ENCODE results near the gene RBM34.
A peak's percentile ranks its signal among the peaks of the same experiment; 100 is the strongest.
"Not testable (repeated sequence)": the region's sequence is repeated elsewhere in the genome, so short reads cannot be mapped to it uniquely, and the experiment has no call there.

The RBM34 gene

GRCh38 chr1:235176486-235176885 is 15.4 kb upstream of the RBM34 start:
- no peak for DNase-seq (ENCODE audit: low spot score)
- no peak overlapping the region for H3K27ac ChIP-seq (ENCODE audit: poor library complexity, severe bottlenecking)
- no peak overlapping the region for H3K4me3 ChIP-seq (ENCODE audit: severe bottlenecking)
- TF ChIP-seq, protein P1, sequence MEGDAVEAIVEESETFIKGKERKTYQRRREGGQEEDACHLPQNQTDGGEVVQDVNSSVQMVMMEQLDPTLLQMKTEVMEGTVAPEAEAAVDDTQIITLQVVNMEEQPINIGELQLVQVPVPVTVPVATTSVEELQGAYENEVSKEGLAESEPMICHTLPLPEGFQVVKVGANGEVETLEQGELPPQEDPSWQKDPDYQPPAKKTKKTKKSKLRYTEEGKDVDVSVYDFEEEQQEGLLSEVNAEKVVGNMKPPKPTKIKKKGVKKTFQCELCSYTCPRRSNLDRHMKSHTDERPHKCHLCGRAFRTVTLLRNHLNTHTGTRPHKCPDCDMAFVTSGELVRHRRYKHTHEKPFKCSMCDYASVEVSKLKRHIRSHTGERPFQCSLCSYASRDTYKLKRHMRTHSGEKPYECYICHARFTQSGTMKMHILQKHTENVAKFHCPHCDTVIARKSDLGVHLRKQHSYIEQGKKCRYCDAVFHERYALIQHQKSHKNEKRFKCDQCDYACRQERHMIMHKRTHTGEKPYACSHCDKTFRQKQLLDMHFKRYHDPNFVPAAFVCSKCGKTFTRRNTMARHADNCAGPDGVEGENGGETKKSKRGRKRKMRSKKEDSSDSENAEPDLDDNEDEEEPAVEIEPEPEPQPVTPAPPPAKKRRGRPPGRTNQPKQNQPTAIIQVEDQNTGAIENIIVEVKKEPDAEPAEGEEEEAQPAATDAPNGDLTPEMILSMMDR (IDR thresholded peaks at IDR 0.05; ENCODE audit: poor library complexity, severe bottlenecking): no peak
- no peaks in the 10 kb centered on the region for H3K4me1 ChIP-seq (ENCODE audit: insufficient read depth, poor library complexity, severe bottlenecking)
- no peaks in the 10 kb centered on the region for H3K27me3 ChIP-seq (ENCODE audit: insufficient read depth, poor library complexity, severe bottlenecking)
- no peak for ATAC-seq (ENCODE audit: low read depth)
- H3K9me3 ChIP-seq (ENCODE audit: severe bottlenecking): no peaks in the 10 kb centered on the region
- H3K36me3 ChIP-seq (ENCODE audit: low read depth): peaks cover 53% of the 10 kb centered on the region

GRCh38 chr1:235169986-235170385 is 8.9 kb upstream of the RBM34 start:
- TF ChIP-seq, protein P1 (IDR thresholded peaks at IDR 0.05; ENCODE audit: poor library complexity, severe bottlenecking): no peak
- ATAC-seq (ENCODE audit: low read depth): no peak
- no peak for DNase-seq (ENCODE audit: low spot score)
- Histone ChIP-seq H3K4me1 (ENCODE audit: insufficient read depth, poor library complexity, severe bottlenecking) (no peaks in the 10 kb centered on the region), H3K4me3 (ENCODE audit: severe bottlenecking) (no peak overlapping the region), H3K27me3 (ENCODE audit: insufficient read depth, poor library complexity, severe bottlenecking) (no peaks in the 10 kb centered on the region), H3K9me3 (ENCODE audit: severe bottlenecking) (no peaks in the 10 kb centered on the region), H3K36me3 (ENCODE audit: low read depth) (peaks cover 29% of the 10 kb centered on the region), H3K27ac (ENCODE audit: poor library complexity, severe bottlenecking) (no peak overlapping the region)

GRCh38 chr1:235168375-235168774 is 7.3 kb upstream of the RBM34 start:
- no peak for DNase-seq (ENCODE audit: low spot score)
- H3K27ac ChIP-seq (ENCODE audit: poor library complexity, severe bottlenecking): no peak overlapping the region
- peaks cover 22% of the 10 kb centered on the region for H3K36me3 ChIP-seq (ENCODE audit: low read depth)
- no peak overlapping the region for H3K4me3 ChIP-seq (ENCODE audit: severe bottlenecking)
- no peaks in the 10 kb centered on the region for H3K9me3 ChIP-seq (ENCODE audit: severe bottlenecking)
- TF ChIP-seq, protein P1 (IDR thresholded peaks at IDR 0.05; ENCODE audit: poor library complexity, severe bottlenecking): no peak
- no peaks in the 10 kb centered on the region for H3K4me1 ChIP-seq (ENCODE audit: insufficient read depth, poor library complexity, severe bottlenecking)
- H3K27me3 ChIP-seq (ENCODE audit: insufficient read depth, poor library complexity, severe bottlenecking): no peaks in the 10 kb centered on the region
- no peak for ATAC-seq (ENCODE audit: low read depth)

- TF ChIP-seq, protein P1 (IDR thresholded peaks at IDR 0.05; ENCODE audit: poor library complexity, severe bottlenecking): no peak
- no peak for DNase-seq (ENCODE audit: low spot score)
- Histone ChIP-seq H3K9me3 (ENCODE audit: severe bottlenecking) (no peaks in the 10 kb centered on the region), H3K4me1 (ENCODE audit: insufficient read depth, poor library complexity, severe bottlenecking) (peaks cover 3% of the 10 kb centered on the region), H3K4me3 (ENCODE audit: severe bottlenecking) (peak overlapping the region; percentile 71), H3K36me3 (ENCODE audit: low read depth) (peaks cover 34% of the 10 kb centered on the region), H3K27ac (ENCODE audit: poor library complexity, severe bottlenecking) (peak overlapping the region; percentile 59), H3K27me3 (ENCODE audit: insufficient read depth, poor library complexity, severe bottlenecking) (no peaks in the 10 kb centered on the region)
- ATAC-seq (ENCODE audit: low read depth): peak; percentile 17; the same call in 1 of the 3 replicates
These were observed 756 bp upstream of the RBM34 start for GRCh38 chr1:235161685-235162327.

DNA sequence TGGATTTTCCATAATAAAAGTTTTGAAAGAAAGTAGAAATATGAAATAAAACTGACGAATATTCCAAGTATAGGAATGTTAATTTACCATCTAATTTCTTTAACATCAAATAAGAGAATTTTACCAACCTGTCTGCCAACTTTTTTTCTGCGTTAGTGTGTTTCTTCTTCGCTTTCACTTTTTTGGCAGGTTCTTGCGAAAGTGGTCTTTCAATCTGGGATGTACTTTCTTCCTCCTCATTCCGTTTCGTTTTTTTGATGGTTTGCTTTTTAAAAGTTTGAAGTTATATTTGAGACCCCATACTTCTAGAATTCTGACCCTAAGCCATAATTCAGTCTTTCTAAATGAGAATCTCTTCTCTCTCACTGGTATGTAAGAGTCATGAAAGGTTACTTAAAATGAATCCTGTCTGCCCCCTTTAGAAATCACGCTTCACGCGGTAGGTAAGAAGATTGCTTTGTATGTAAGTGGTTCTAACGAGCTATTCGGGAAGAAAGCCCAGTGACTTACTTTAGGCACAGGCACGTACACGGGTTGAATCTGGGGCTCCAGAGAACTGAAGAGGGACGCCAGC is 580 bp downstream of the RBM34 start:
- Histone ChIP-seq H3K4me3 (ENCODE audit: severe bottlenecking) (peak overlapping the region; percentile 71), H3K27me3 (ENCODE audit: insufficient read depth, poor library complexity, severe bottlenecking) (no peaks in the 10 kb centered on the region), H3K9me3 (ENCODE audit: severe bottlenecking) (no peaks in the 10 kb centered on the region), H3K27ac (ENCODE audit: poor library complexity, severe bottlenecking) (peak overlapping the region; percentile 59), H3K4me1 (ENCODE audit: insufficient read depth, poor library complexity, severe bottlenecking) (peaks cover 3% of the 10 kb centered on the region), H3K36me3 (ENCODE audit: low read depth) (peaks cover 43% of the 10 kb centered on the region)
- DNase-seq (ENCODE audit: low spot score) (no peak), ATAC-seq (ENCODE audit: low read depth) (peak; percentile 47; the same call in 2 of the 3 replicates)
- TF ChIP-seq, protein P1 (IDR thresholded peaks at IDR 0.05; ENCODE audit: poor library complexity, severe bottlenecking): no peak

- H3K4me1 ChIP-seq (ENCODE audit: insufficient read depth, poor library complexity, severe bottlenecking); H3K9me3 ChIP-seq (ENCODE audit: severe bottlenecking); H3K27ac ChIP-seq (ENCODE audit: poor library complexity, severe bottlenecking); DNase-seq (ENCODE audit: low spot score); H3K27me3 ChIP-seq (ENCODE audit: insufficient read depth, poor library complexity, severe bottlenecking); ATAC-seq (ENCODE audit: low read depth): not testable (repeated sequence)
- H3K4me3 ChIP-seq (ENCODE audit: severe bottlenecking): peak overlapping the region; percentile 71
- H3K36me3 ChIP-seq (ENCODE audit: low read depth): peaks cover 45% of the 10 kb centered on the region
These were observed 1.1 kb downstream of the RBM34 start for GRCh38 chr1:235159930-235160329.

DNA sequence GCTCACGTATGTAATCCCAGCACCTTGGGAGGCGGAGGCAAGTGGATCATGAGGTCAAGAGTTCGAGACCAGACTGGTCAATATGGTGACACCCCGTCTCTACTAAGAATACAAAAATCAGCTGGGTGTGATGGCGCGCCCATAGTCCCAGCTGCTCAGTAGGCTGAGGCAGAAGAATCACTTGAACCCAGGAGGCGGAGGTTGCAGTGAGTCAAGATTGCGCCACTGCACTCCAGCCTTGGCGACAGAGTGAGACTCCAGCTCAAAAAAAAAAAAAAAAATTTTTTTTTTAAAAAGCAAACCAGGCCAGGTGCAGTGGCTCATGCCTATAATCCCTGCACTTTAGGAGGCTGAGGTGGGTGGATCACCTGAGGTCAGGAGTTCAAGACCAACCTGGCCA is 1.8 kb downstream of the RBM34 start:
- H3K4me3 ChIP-seq (ENCODE audit: severe bottlenecking); H3K27ac ChIP-seq (ENCODE audit: poor library complexity, severe bottlenecking); H3K4me1 ChIP-seq (ENCODE audit: insufficient read depth, poor library complexity, severe bottlenecking); H3K27me3 ChIP-seq (ENCODE audit: insufficient read depth, poor library complexity, severe bottlenecking); H3K9me3 ChIP-seq (ENCODE audit: severe bottlenecking); ATAC-seq (ENCODE audit: low read depth); DNase-seq (ENCODE audit: low spot score): not testable (repeated sequence)
- H3K36me3 ChIP-seq (ENCODE audit: low read depth): peaks cover 51% of the 10 kb centered on the region
